Measurements from ENCODE around the gene KIN. TPM values are rescaled to one million over a fixed set of nuclear protein-coding genes. Genes with fewer than 3 reads are reported as not detected.

KIN gene
- polyA plus RNA-seq, 3 donors = 3.0 to 4.6 (median 3.1) TPM

DNA sequence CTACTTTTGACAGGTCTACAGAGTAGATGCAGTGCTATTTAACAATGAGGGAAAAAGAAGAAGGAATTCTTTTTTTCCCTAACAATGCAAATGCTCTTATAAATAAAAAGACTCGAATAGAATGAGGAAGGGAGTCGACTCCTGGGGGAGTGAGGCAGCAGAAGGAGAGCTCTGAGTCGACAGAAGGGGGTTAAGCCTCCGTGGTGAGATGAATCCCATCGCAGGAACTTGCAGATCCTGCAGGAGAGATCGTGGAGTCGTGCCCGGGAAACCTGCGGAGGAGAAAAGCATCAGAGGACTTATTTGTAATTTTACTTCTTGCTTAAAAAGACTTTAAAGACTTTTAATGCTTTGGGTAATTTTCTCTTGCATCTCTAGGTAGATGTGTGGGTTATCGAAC, 67.3 kb downstream of the KIN start:
- Histone ChIP-seq H3K36me3 (replicated peaks in 1 of 2; ENCODE audit: control insufficient read depth in 1 of 2, insufficient read depth in 2 of 2, low read length in 2 of 2) (no peaks in the 10 kb centered on the region), H3K79me2 (ENCODE audit: insufficient read depth, low read length) (no peaks in the 10 kb centered on the region), H3K4me2 (replicated peaks; ENCODE audit: extremely low read depth, low read length, poor library complexity, severe bottlenecking) (no peak overlapping the region), H3K27me3 (ENCODE audit: control insufficient read depth in 2 of 2, insufficient read depth in 2 of 2, low read length in 2 of 2) (no peaks in the 10 kb centered on the region), H2AFZ (ENCODE audit: insufficient read depth, low read depth, low read length, poor library complexity, severe bottlenecking) (no peak overlapping the region), H4K20me1 (ENCODE audit: insufficient read depth, low read length) (no peaks in the 10 kb centered on the region), H3K4me3 (replicated peaks in 1 of 3; ENCODE audit: low read depth in 2 of 3, low read length in 3 of 3) (no peak overlapping the region), H3K4me1 (ENCODE audit: control insufficient read depth in 1 of 2, insufficient read depth in 2 of 2, low read length in 2 of 2) (no peaks in the 10 kb centered on the region), H3K9me3 (replicated peaks in 1 of 2; ENCODE audit: control insufficient read depth in 1 of 2, insufficient read depth in 1 of 2, low read length in 2 of 2) (no peaks in the 10 kb centered on the region), H3K9ac (ENCODE audit: insufficient read depth, low read length, poor library complexity, severe bottlenecking) (no peak overlapping the region), H3K27ac (ENCODE audit: low read depth in 1 of 2, low read length in 2 of 2) (no peak overlapping the region)
- intact Hi-C loops (cut with micrococcal nuclease) = no loop called here
- no peak for DNase-seq
- WGBS (ENCODE audit: insufficient coverage) = 70% methylated on average over 8 of the region's 10 CpGs
- Mint-ChIP-seq H3K27me3 (ENCODE audit: low read depth in 3 of 3) (peaks cover 3 to 8% (median 7%) of the 10 kb centered on the region in 3 donors), H3K36me3 (no peaks in the 10 kb centered on the region), H3K9me3 (peaks cover 0 to 2% (median 0%) of the 10 kb centered on the region in 7 donors), H3K27ac (no peak overlapping the region), H3K4me1 (no peaks in the 10 kb centered on the region), H3K4me3 (no peak overlapping the region)
- TF ChIP-seq, protein P1, sequence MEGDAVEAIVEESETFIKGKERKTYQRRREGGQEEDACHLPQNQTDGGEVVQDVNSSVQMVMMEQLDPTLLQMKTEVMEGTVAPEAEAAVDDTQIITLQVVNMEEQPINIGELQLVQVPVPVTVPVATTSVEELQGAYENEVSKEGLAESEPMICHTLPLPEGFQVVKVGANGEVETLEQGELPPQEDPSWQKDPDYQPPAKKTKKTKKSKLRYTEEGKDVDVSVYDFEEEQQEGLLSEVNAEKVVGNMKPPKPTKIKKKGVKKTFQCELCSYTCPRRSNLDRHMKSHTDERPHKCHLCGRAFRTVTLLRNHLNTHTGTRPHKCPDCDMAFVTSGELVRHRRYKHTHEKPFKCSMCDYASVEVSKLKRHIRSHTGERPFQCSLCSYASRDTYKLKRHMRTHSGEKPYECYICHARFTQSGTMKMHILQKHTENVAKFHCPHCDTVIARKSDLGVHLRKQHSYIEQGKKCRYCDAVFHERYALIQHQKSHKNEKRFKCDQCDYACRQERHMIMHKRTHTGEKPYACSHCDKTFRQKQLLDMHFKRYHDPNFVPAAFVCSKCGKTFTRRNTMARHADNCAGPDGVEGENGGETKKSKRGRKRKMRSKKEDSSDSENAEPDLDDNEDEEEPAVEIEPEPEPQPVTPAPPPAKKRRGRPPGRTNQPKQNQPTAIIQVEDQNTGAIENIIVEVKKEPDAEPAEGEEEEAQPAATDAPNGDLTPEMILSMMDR (IDR thresholded peaks at IDR 0.05) = no peak

DNA sequence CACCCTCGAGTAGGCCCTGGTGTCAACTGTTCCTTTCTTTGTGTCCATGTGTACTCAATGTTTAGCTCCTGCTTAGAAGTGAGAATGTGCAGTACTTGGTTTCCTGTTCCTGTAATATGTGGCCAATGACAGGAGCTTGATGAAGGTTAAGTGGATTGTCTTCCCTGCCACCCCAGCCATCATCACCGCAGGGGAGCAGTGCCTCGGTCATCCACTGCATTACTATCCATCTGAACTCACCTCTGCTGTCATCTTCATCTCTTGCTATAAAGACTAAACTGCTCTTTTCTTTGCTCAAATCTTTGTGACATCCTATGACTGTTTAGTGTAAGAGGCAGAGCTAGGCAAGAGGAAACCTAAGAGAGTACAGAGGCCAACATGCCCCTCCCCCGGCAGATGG, 69.1 kb downstream of the KIN start:
- H3K4me3 ChIP-seq (replicated peaks in 1 of 3; ENCODE audit: low read depth in 2 of 3, low read length in 3 of 3) = no peak overlapping the region
- Mint-ChIP-seq H3K9me3 (peaks cover 0 to 2% (median 0%) of the 10 kb centered on the region in 7 donors), H3K4me3 (no peak overlapping the region), H3K4me1 (no peaks in the 10 kb centered on the region), H3K27ac (no peak overlapping the region), H3K36me3 (no peaks in the 10 kb centered on the region), H3K27me3 (ENCODE audit: low read depth in 3 of 3) (peaks cover 3 to 8% (median 7%) of the 10 kb centered on the region in 3 donors)
- no peak overlapping the region for H3K27ac ChIP-seq (ENCODE audit: low read depth in 1 of 2, low read length in 2 of 2)
- TF ChIP-seq, protein P1 (IDR thresholded peaks at IDR 0.05) = no peak
- no peak overlapping the region for H2AFZ ChIP-seq (ENCODE audit: insufficient read depth, low read depth, low read length, poor library complexity, severe bottlenecking)
- H3K9ac ChIP-seq (ENCODE audit: insufficient read depth, low read length, poor library complexity, severe bottlenecking) = no peak overlapping the region
- no peaks in the 10 kb centered on the region for H3K4me1 ChIP-seq (ENCODE audit: control insufficient read depth in 1 of 2, insufficient read depth in 2 of 2, low read length in 2 of 2)
- H3K27me3 ChIP-seq (ENCODE audit: control insufficient read depth in 2 of 2, insufficient read depth in 2 of 2, low read length in 2 of 2) = no peaks in the 10 kb centered on the region
- no peak for DNase-seq
- no peaks in the 10 kb centered on the region for H4K20me1 ChIP-seq (ENCODE audit: insufficient read depth, low read length)
- no peaks in the 10 kb centered on the region for H3K9me3 ChIP-seq (replicated peaks in 1 of 2; ENCODE audit: control insufficient read depth in 1 of 2, insufficient read depth in 1 of 2, low read length in 2 of 2)
- 100% methylated on average over 1 of the region's 4 CpGs for WGBS (ENCODE audit: insufficient coverage)
- no peaks in the 10 kb centered on the region for H3K36me3 ChIP-seq (replicated peaks in 1 of 2; ENCODE audit: control insufficient read depth in 1 of 2, insufficient read depth in 2 of 2, low read length in 2 of 2)
- no peaks in the 10 kb centered on the region for H3K79me2 ChIP-seq (ENCODE audit: insufficient read depth, low read length)
- intact Hi-C loops (cut with micrococcal nuclease) = no loop called here
- H3K4me2 ChIP-seq (replicated peaks; ENCODE audit: extremely low read depth, low read length, poor library complexity, severe bottlenecking) = no peak overlapping the region

All from CD14-positive monocyte (primary cell).